IMR-90 (cell line): Measurements from ENCODE around the gene SPPL3. TPM values are rescaled to one million over a fixed set of nuclear protein-coding genes. Genes with fewer than 3 reads are reported as not detected.

Source experiments
- ATAC-seq: fragments of 200-7000 bp; cut with Tn5 transposase; 2 replicates; pipeline ENCODE4 v1.9.1; 2020; ENCODE audit warnings: low read depth, mild to moderate bottlenecking, moderate library complexity
- BruUV-seq: library from RNA; stranded (reverse); fragments of 400-500 nt; replicated peaks from 2 replicates; lab custom pipeline; 2021; lab: Mats Ljungman, UMichigan
- CTCF ChIA-PET: fragments of 300-600 bp; formaldehyde crosslinking; extraction: SDS; loops from one replicate; lab custom pipeline; 2021; ENCODE audit warnings: antibody characterized with exemption; lab: Yijun Ruan, JAX
- POLR2A ChIA-PET: fragments of 300-600 bp; sonication (Branson Sonifier 250); formaldehyde crosslinking; loops from one replicate; lab custom pipeline; 2022; ENCODE audit warnings: antibody characterized with exemption; ENCODE audit not compliant: unreplicated experiment; lab: Charles Lee
- DNase-seq: peaks from one replicate; pipeline ENCODE4 v3.0.0; 2013
- H2AFZ ChIP-seq: replicated peaks from 2 replicates; pipeline ENCODE3; 2013; ENCODE audit warnings: low read length, mild to moderate bottlenecking; ENCODE audit not compliant: poor library complexity
- H2AK5ac ChIP-seq: 2 replicates; pipeline ENCODE4 v1.6.1; 2013; ENCODE audit warnings: low read depth, low read length, inconsistent platforms
- H2AK9ac ChIP-seq: replicated peaks from 2 replicates; pipeline ENCODE3; 2013; ENCODE audit warnings: mild to moderate bottlenecking, low read depth, low read length, moderate library complexity; ENCODE audit not compliant: poor library complexity
- H2BK120ac ChIP-seq: 2 replicates; pipeline ENCODE4 v1.6.1; 2013; ENCODE audit warnings: low read depth, low read length, inconsistent platforms
- H2BK15ac ChIP-seq: 3 replicates; pipeline ENCODE4 v1.6.1; 2013; ENCODE audit warnings: low read depth, low read length, inconsistent platforms
- H2BK20ac ChIP-seq: 2 replicates; pipeline ENCODE4 v1.6.1; 2013; ENCODE audit warnings: low read depth, mild to moderate bottlenecking, inconsistent platforms, low read length, moderate library complexity
- H2BK5ac ChIP-seq: 2 replicates; pipeline ENCODE4 v1.6.1; 2013; ENCODE audit warnings: mild to moderate bottlenecking, low read depth, low read length, inconsistent platforms; ENCODE audit not compliant: poor library complexity, severe bottlenecking
- H3K14ac ChIP-seq: replicated peaks from 2 replicates; pipeline ENCODE4 v1.6.1; 2013; ENCODE audit warnings: low read depth, low read length, inconsistent platforms
- H3K18ac ChIP-seq: 2 replicates; pipeline ENCODE4 v1.6.1; 2013; ENCODE audit warnings: low read depth, low read length, control low read depth
- H3K23ac ChIP-seq: 2 replicates; pipeline ENCODE4 v1.6.1; 2013; ENCODE audit warnings: low read depth, low read length, inconsistent platforms
- H3K27ac ChIP-seq: 2 replicates; pipeline ENCODE4 v1.5.1; 2013; ENCODE audit warnings: mild to moderate bottlenecking, control low read depth, low read length; ENCODE audit not compliant: insufficient read depth
- H3K27me3 ChIP-seq: 2 replicates; pipeline ENCODE4 v1.6.1; 2013; ENCODE audit warnings: low read length; ENCODE audit not compliant: control insufficient read depth, insufficient read depth
- H3K36me3 ChIP-seq: 2 replicates; pipeline ENCODE4 v1.6.1; 2013; ENCODE audit warnings: low read length, mixed read lengths; ENCODE audit not compliant: control insufficient read depth, insufficient read depth
- H3K4ac ChIP-seq: 2 replicates; pipeline ENCODE4 v1.6.1; 2013; ENCODE audit warnings: low read depth, low read length, inconsistent platforms
- H3K4me1 ChIP-seq: 2 replicates; pipeline ENCODE4 v1.6.1; 2013; ENCODE audit warnings: low read length, mixed read lengths; ENCODE audit not compliant: control insufficient read depth, insufficient read depth
- H3K4me2 ChIP-seq: 2 replicates; pipeline ENCODE4 v1.6.1; 2013; ENCODE audit warnings: low read depth, mild to moderate bottlenecking, control low read depth, low read length, moderate library complexity
- H3K4me3 ChIP-seq: 2 replicates; pipeline ENCODE4 v1.5.1; 2013; ENCODE audit warnings: low read depth, mild to moderate bottlenecking, control low read depth, low read length, moderate library complexity; ENCODE audit not compliant: insufficient read depth
- H3K56ac ChIP-seq: 2 replicates; pipeline ENCODE4 v1.6.1; 2013; ENCODE audit warnings: low read length, inconsistent platforms; ENCODE audit not compliant: insufficient read depth; ENCODE audit errors: extremely low read depth
- H3K79me1 ChIP-seq, 2 experiments: 2 replicates each; pipeline ENCODE4 v1.6.1; 2013; ENCODE audit warnings: low read length in 2 of 2, inconsistent platforms in 1 of 2, low read depth in 1 of 2
- H3K9ac ChIP-seq: 2 replicates; pipeline ENCODE4 v1.6.1; 2013; ENCODE audit warnings: low read depth, low read length, control low read depth
- H3K9me1 ChIP-seq: 2 replicates; pipeline ENCODE4 v1.6.1; 2013; ENCODE audit warnings: low read length, inconsistent platforms; ENCODE audit not compliant: insufficient read depth
- H3K9me3 ChIP-seq: 2 replicates; pipeline ENCODE4 v1.6.1; 2013; ENCODE audit warnings: low read length; ENCODE audit not compliant: control insufficient read depth, insufficient read depth
- H4K20me1 ChIP-seq: 2 replicates; pipeline ENCODE4 v1.6.1; 2013; ENCODE audit warnings: low read length, inconsistent platforms; ENCODE audit not compliant: insufficient read depth
- H4K5ac ChIP-seq: 2 replicates; pipeline ENCODE4 v1.6.1; 2013; ENCODE audit warnings: mild to moderate bottlenecking, low read depth, low read length, control low read depth
- H4K8ac ChIP-seq, 2 experiments: 2 replicates each; pipeline ENCODE4 v1.6.1; 2013; ENCODE audit warnings: low read depth in 2 of 2, low read length in 2 of 2, control low read depth in 1 of 2, inconsistent platforms in 1 of 2
- H4K91ac ChIP-seq: 2 replicates; pipeline ENCODE4 v1.6.1; 2013; ENCODE audit warnings: low read depth, low read length, inconsistent platforms; ENCODE audit not compliant: insufficient read depth
- BHLHE40 ChIP-seq: fragments of 150-350 bp; IDR thresholded peaks from 2 replicates; pipeline ENCODE4 v1.6.1; 2016; ENCODE audit warnings: mild to moderate bottlenecking, low read depth, low read length
- CEBPB ChIP-seq: IDR thresholded peaks from 2 replicates; pipeline ENCODE4 v1.6.1; 2012; ENCODE audit warnings: low read depth, low read length, improper control_type of control experiment
- FOS ChIP-seq: fragments of 150-350 bp; IDR thresholded peaks from 2 replicates; pipeline ENCODE4 v1.6.1; 2016; ENCODE audit warnings: low read depth, low read length
- MXI1 ChIP-seq: IDR thresholded peaks from 2 replicates; pipeline ENCODE4 v1.6.1; 2012; ENCODE audit warnings: low read depth, mild to moderate bottlenecking, low read length, moderate library complexity, borderline replicate concordance
- NFE2L2 ChIP-seq: fragments of 150-350 bp; IDR thresholded peaks from 2 replicates; pipeline ENCODE4 v1.6.1; 2016; ENCODE audit warnings: low read depth, mild to moderate bottlenecking, low read length
- RCOR1 ChIP-seq: IDR thresholded peaks from 2 replicates; pipeline ENCODE4 v1.6.1; 2012; ENCODE audit warnings: mild to moderate bottlenecking, low read length, improper control_type of control experiment; ENCODE audit not compliant: insufficient replicate concordance
- RFX5 ChIP-seq: IDR thresholded peaks from 2 replicates; pipeline ENCODE4 v1.8.0; 2012; ENCODE audit warnings: low read depth, mild to moderate bottlenecking, low read length, moderate library complexity
- WGBS, 2 experiments: methylation state at CpG; one replicate each; pipeline versions ENCODE4 v1.1.5 to v1.1.7; 2013; ENCODE audit warnings: missing lambda C conversion rate in 2 of 2; ENCODE audit not compliant: insufficient read length in 1 of 2; ENCODE audit errors: extremely low coverage in 2 of 2; 5-methylcytosine and 5-hydroxymethylcytosine counted together
- dilution Hi-C: fragments of 300-500 bp; cut with HindIII; formaldehyde crosslinking; loops from one replicate; pipeline ENCODE4 v1.14.3; 2018; ENCODE audit warnings: low sequenced_read_pairs; ENCODE audit not compliant: unreplicated experiment
- in situ Hi-C: fragments of 300-500 bp; cut with MboI; formaldehyde crosslinking; loops from 3 replicates; pipeline ENCODE4 v1.14.3; 2019; ENCODE audit warnings: low sequenced_read_pairs, inconsistent platforms, mixed read lengths
- intact Hi-C: fragments of 100-400 bp; cut with micrococcal nuclease; formaldehyde crosslinking; loops from 2 replicates; pipeline ENCODE4 v1.10.0; 2022
- polyA plus RNA-seq, 3 experiments: library from polyadenylated mRNA; depleted of rRNA; stranded (reverse); fragments of >200 nt; gene quantifications; 2 replicates each; pipeline ENCODE4 v1.2.3, GENCODE V29; 2012; ENCODE audit warnings: low replicate concordance in 1 of 3
- total RNA-seq: library from RNA; depleted of rRNA; stranded (reverse); fragments of >200 nt; gene quantifications from 2 replicates; pipeline ENCODE4 v1.2.3, GENCODE V29; 2012

SPPL3 gene
- total and polyA plus RNA-seq, 2 of the 4 experiments (the other 2 are of a cell fraction) = 1.6 to 18.0 TPM

DNA sequence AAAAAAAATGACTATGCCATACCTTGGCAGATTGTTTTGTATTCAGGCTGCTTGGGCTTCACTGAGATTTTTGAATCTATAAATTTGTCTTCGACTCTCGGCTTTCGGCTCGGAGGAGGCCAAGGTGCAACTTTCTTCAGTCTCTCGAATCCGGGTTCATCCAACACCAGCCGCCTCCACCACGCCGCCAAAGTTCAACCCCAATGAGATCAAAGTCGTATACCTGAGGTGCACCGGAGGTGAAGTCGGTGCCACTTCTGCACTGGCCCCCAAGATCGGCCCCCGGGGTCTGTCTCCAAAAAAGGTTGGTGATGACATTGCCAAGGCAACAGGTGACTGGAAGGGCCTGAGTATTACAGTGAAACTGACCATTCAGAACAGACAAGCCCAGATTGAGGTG lies 12.4 kb upstream of the SPPL3 start:
- Histone ChIP-seq H3K56ac (no peak overlapping the region), H4K20me1 (no peaks in the 10 kb centered on the region), H3K79me1 (no peaks in the 10 kb centered on the region), H2AK5ac (no peak overlapping the region), H2BK15ac (no peak overlapping the region), H3K9me1 (no peaks in the 10 kb centered on the region), H3K23ac (no peak overlapping the region), H3K14ac (no peak overlapping the region), H4K8ac (no peak overlapping the region), H3K4me3 (no peak overlapping the region), H2AK9ac (no peak overlapping the region), H3K9ac (no peak overlapping the region), H3K4me1 (no peaks in the 10 kb centered on the region), H2BK5ac (no peak overlapping the region), H3K36me3 (no peaks in the 10 kb centered on the region), H3K18ac (no peak overlapping the region), H2BK120ac (no peak overlapping the region), H3K4me2 (no peak overlapping the region), H2AFZ (no peak overlapping the region), H3K27ac (no peak overlapping the region), H4K91ac (no peak overlapping the region), H3K9me3 (peaks cover 10% of the 10 kb centered on the region), H3K4ac (no peak overlapping the region), H3K27me3 (no peaks in the 10 kb centered on the region), H4K5ac (no peak overlapping the region), H2BK20ac (no peak overlapping the region)
- intact Hi-C loops (no loop called here), dilution Hi-C loops (no loop called here), in situ Hi-C loops (no loop called here)
- no peak for TF ChIP-seq FOS
- TF ChIP-seq RFX5 = no peak
- no peak for TF ChIP-seq RCOR1
- no peak for TF ChIP-seq CEBPB
- no peak for TF ChIP-seq NFE2L2
- TF ChIP-seq MXI1 = no peak
- TF ChIP-seq BHLHE40 = no peak
- ChIA-PET POLR2A (no interaction called here), CTCF (no interaction called here)
- DNase-seq (no peak), ATAC-seq (no peak)
- BruUV-seq = no TSS peak
- WGBS, 2 experiments = 94% methylated on average over 13 of the region's 14 CpGs; no CpG with 5 or more reads in 1 of the 2 experiments
